HepG2 (cell line): ENCODE measurements around the gene SRSF1. TPM values are rescaled to one million over a fixed set of nuclear protein-coding genes. Genes with fewer than 3 reads are reported as not detected.
A peak's percentile ranks its signal among the peaks of the same experiment; 100 is the strongest.

Source experiments
- BCL6 ChIP-seq: IDR thresholded peaks from 2 replicates; pipeline ENCODE4 v1.6.1; 2016; ENCODE audit warnings: missing genetic modification reagents, missing compliant biosample characterization
- FOXO4 ChIP-seq: sonication (generic); formaldehyde crosslinking; conservative IDR thresholded peaks from 2 replicates; pipeline ENCODE4 v1.8.1; 2023; ENCODE audit warnings: missing genetic modification reagents
- GPBP1L1 ChIP-seq: sonication (generic); formaldehyde crosslinking; IDR thresholded peaks from 2 replicates; pipeline ENCODE4 v1.5.0; 2020; ENCODE audit warnings: mild to moderate bottlenecking, missing genetic modification reagents
- HDAC1 ChIP-seq: sonication (generic); formaldehyde crosslinking; IDR thresholded peaks from 2 replicates; pipeline ENCODE4 v1.5.1; 2020; ENCODE audit warnings: mild to moderate bottlenecking, missing genetic modification reagents
- HMG20A ChIP-seq: IDR thresholded peaks from 2 replicates; pipeline ENCODE4 v1.6.1; 2016; ENCODE audit warnings: borderline replicate concordance
- MATR3 ChIP-seq: sonication (generic); formaldehyde crosslinking; IDR thresholded peaks from 2 replicates; pipeline ENCODE4 v1.4.0; 2020; ENCODE audit warnings: missing genetic modification reagents
- NFKB2 ChIP-seq: sonication (generic); formaldehyde crosslinking; IDR thresholded peaks from 2 replicates; pipeline ENCODE4 v1.4.0; 2020; ENCODE audit warnings: missing genetic modification reagents, borderline replicate concordance
- NR2F6 ChIP-seq, 2 experiments: IDR thresholded peaks; 2 replicates each; pipeline ENCODE4 v1.6.1; 2016; ENCODE audit warnings: antibody characterized with exemption in 1 of 2, mild to moderate bottlenecking in 1 of 2
- SMC3 ChIP-seq: IDR thresholded peaks from 2 replicates; pipeline ENCODE4 v1.6.1; 2011; ENCODE audit warnings: low read length, improper control_type of control experiment
- SOX5 ChIP-seq: IDR thresholded peaks from 2 replicates; pipeline ENCODE4 v1.6.1; 2016; ENCODE audit warnings: borderline replicate concordance
- TEAD2 ChIP-seq: sonication (generic); formaldehyde crosslinking; IDR thresholded peaks from 2 replicates; pipeline ENCODE4 v1.9.0; 2021; ENCODE audit warnings: missing genetic modification reagents
- THAP9 ChIP-seq: sonication (generic); formaldehyde crosslinking; IDR thresholded peaks from 2 replicates; pipeline ENCODE4; 2020; ENCODE audit warnings: missing genetic modification reagents, mild to moderate bottlenecking, borderline replicate concordance
- ZNF20 ChIP-seq: sonication (generic); formaldehyde crosslinking; IDR thresholded peaks from 2 replicates; pipeline ENCODE4 v1.4.0; 2020; ENCODE audit warnings: mild to moderate bottlenecking, moderate library complexity, missing genetic modification reagents
- ZNF292 ChIP-seq: sonication (generic); formaldehyde crosslinking; IDR thresholded peaks from 2 replicates; pipeline ENCODE4 v1.8.1; 2022; ENCODE audit warnings: mild to moderate bottlenecking, low read depth, missing genetic modification reagents, borderline replicate concordance
- ZNF30 ChIP-seq: sonication (generic); formaldehyde crosslinking; IDR thresholded peaks from 2 replicates; pipeline ENCODE4 v1.5.0; 2020; ENCODE audit warnings: mild to moderate bottlenecking, missing genetic modification reagents
- ZNF432 ChIP-seq: sonication (generic); formaldehyde crosslinking; IDR thresholded peaks from 2 replicates; pipeline ENCODE4 v1.5.0; 2020; ENCODE audit warnings: missing genetic modification reagents, mild to moderate bottlenecking, borderline replicate concordance
- ZNF451 ChIP-seq: sonication (generic); formaldehyde crosslinking; IDR thresholded peaks from 2 replicates; pipeline ENCODE4 v1.5.0; 2020; ENCODE audit warnings: mild to moderate bottlenecking, missing genetic modification reagents
- ZNF460 ChIP-seq: sonication (generic); formaldehyde crosslinking; IDR thresholded peaks from 2 replicates; pipeline ENCODE4 v1.5.1; 2020; ENCODE audit warnings: missing genetic modification reagents, mild to moderate bottlenecking, borderline replicate concordance
- ZNF629 ChIP-seq: sonication (generic); formaldehyde crosslinking; conservative IDR thresholded peaks from 2 replicates; pipeline ENCODE4 v1.5.0; 2020; ENCODE audit warnings: missing genetic modification reagents
- ZNF839 ChIP-seq: sonication (generic); formaldehyde crosslinking; IDR thresholded peaks from 2 replicates; pipeline ENCODE4 v1.4.0; 2020; ENCODE audit warnings: missing genetic modification reagents, mild to moderate bottlenecking, borderline replicate concordance
- ZSCAN25 ChIP-seq: sonication (generic); formaldehyde crosslinking; IDR thresholded peaks from 2 replicates; pipeline ENCODE4 v1.8.0; 2022; ENCODE audit warnings: mild to moderate bottlenecking, missing genetic modification reagents
- ZSCAN29 ChIP-seq: sonication (generic); formaldehyde crosslinking; conservative IDR thresholded peaks from 2 replicates; pipeline ENCODE4 v1.4.0; 2020; ENCODE audit warnings: mild to moderate bottlenecking, missing genetic modification reagents
- polyA plus RNA-seq, 8 experiments: library from polyadenylated mRNA; depleted of rRNA in 3 of 8; stranded (reverse) in 7 of 8; unstranded in 1 of 8; fragments of >200 nt; fragmentation: Illumina TruSeq in 4 of 8; extraction: Trizol in 4 of 8; gene quantifications; 2 replicates each; pipeline versions ENCODE4 v1.2.1 to v1.2.3, GENCODE V29; 2011 to 2016; ENCODE audit warnings: low read depth in 4 of 8, missing spikeins in 1 of 8, mixed read lengths in 1 of 8; ENCODE audit not compliant: insufficient read depth in 1 of 8
- total RNA-seq, 5 experiments: library from RNA; depleted of rRNA; stranded (reverse); fragments of >200 nt; fragmentation: Illumina TruSeq; extraction: Trizol; gene quantifications; 2 replicates each; pipeline ENCODE4 v1.2.3, GENCODE V29; 2016; ENCODE audit warnings: low read depth in 1 of 5

Gene SRSF1
- total and polyA plus RNA-seq, 2 of the 13 experiments (the other 11 are each of a cell fraction or from before 2014, with no cell fraction given), result 142 to 445 TPM

- 0 out of 2 replicates have a peak, but pooled peaks have one; percentile 23 for TF ChIP-seq THAP9
- no peak for TF ChIP-seq TEAD2 (CRISPR knock-in tag)
- TF ChIP-seq FOXO4 (CRISPR knock-in tag), result no peak
- TF ChIP-seq ZNF460 (CRISPR knock-in tag), result peak; percentile 20; the same call in 1 of the 2 replicates
- TF ChIP-seq NFKB2 (CRISPR knock-in tag), result no peak
- TF ChIP-seq ZNF629, result no peak
- no peak for TF ChIP-seq GPBP1L1 (CRISPR knock-in tag)
- TF ChIP-seq ZNF451 (CRISPR knock-in tag), result no peak; the same call in 1 of the 2 replicates
- no peak for TF ChIP-seq ZNF292 (CRISPR knock-in tag)
- TF ChIP-seq ZNF30 (CRISPR knock-in tag), result no peak
- TF ChIP-seq NR2F6 (IDR thresholded peaks at IDR 0.05), result no peak
- TF ChIP-seq NR2F6 (CRISPR knock-in tag; IDR thresholded peaks at IDR 0.05), result no peak
- TF ChIP-seq SMC3, result peak; percentile 22
- TF ChIP-seq ZNF839 (CRISPR knock-in tag), result no peak
- TF ChIP-seq ZSCAN29, result no peak
- no peak for TF ChIP-seq MATR3 (CRISPR knock-in tag)
- TF ChIP-seq SOX5 (CRISPR knock-in tag), result peak; percentile 54; the same call in 1 of the 2 replicates
- TF ChIP-seq HMG20A (CRISPR knock-in tag), result no peak; the same call in 1 of the 2 replicates
- 0 out of 2 replicates have a peak, but pooled peaks have one; percentile 5 for TF ChIP-seq ZSCAN25
- TF ChIP-seq ZNF432 (CRISPR knock-in tag), result no peak
- no peak for TF ChIP-seq BCL6 (CRISPR knock-in tag)
- TF ChIP-seq HDAC1 (CRISPR knock-in tag), result peak; percentile 33; the same call in 1 of the 2 replicates
- 0 out of 2 replicates have a peak, but pooled peaks have one; percentile 40 for TF ChIP-seq ZNF20 (CRISPR knock-in tag)
Measured at GRCh38 chr17:57986841-57987580, 20.0 kb downstream of the SRSF1 start (continued).
